Upper lobe of left lung (tissue), 6 donors: ENCODE data around the gene TSC22D1. TPM values are rescaled to one million over a fixed set of nuclear protein-coding genes. Genes with fewer than 3 reads are reported as not detected.

Experiments used
- ATAC-seq, 2 donors: fragments of 200-7000 bp; cut with Tn5 transposase; one replicate each; pipeline ENCODE4 v1.9.1; 2022; ENCODE audit warnings: mild to moderate bottlenecking in 2 of 2, moderate library complexity in 2 of 2; ENCODE audit not compliant: low FRiP score in 2 of 2
- DNase-seq, 2 donors: peaks; one replicate each; pipeline ENCODE4 v3.0.0-alpha.2; 2019 to 2020
- H3K27ac ChIP-seq, 4 donors: fragments of 200-600 bp; sonication (generic); one replicate each; pipeline ENCODE4 v1.5.1; 2016 to 2019
- H3K27me3 ChIP-seq, 4 donors: fragments of 200-600 bp; sonication (generic); one replicate each; pipeline ENCODE4 v1.5.1; 2017 to 2019
- H3K36me3 ChIP-seq, 4 donors: fragments of 200-600 bp; sonication (generic); one replicate each; pipeline ENCODE4 v1.5.1; 2016 to 2019
- H3K4me1 ChIP-seq, 4 donors: fragments of 200-600 bp; sonication (generic); one replicate each; pipeline ENCODE4 v1.5.1; 2018 to 2019
- H3K4me3 ChIP-seq, 4 donors: fragments of 200-600 bp; sonication (generic); one replicate each; pipeline ENCODE4 v1.5.1; 2017 to 2019; ENCODE audit warnings: mild to moderate bottlenecking in 2 of 4, moderate library complexity in 1 of 4
- H3K9me3 ChIP-seq, 4 donors: fragments of 200-600 bp; sonication (generic); one replicate each; pipeline ENCODE4 v1.5.1; 2018 to 2019
- EP300 ChIP-seq, 4 donors: sonication (generic); formaldehyde crosslinking; IDR thresholded peaks; one replicate each; pipeline ENCODE4 v1.5.1; 2017; ENCODE audit warnings: antibody characterized with exemption in 4 of 4, control low read depth in 2 of 4
- POLR2A ChIP-seq, 4 donors: fragments of 450-650 bp; IDR thresholded peaks; one replicate each; pipeline ENCODE4 v1.5.1; 2016 to 2017; ENCODE audit warnings: antibody characterized with exemption in 4 of 4, mild to moderate bottlenecking in 2 of 4
- POLR2AphosphoS5 ChIP-seq, 2 donors: sonication (generic); formaldehyde crosslinking; IDR thresholded peaks; one replicate each; pipeline ENCODE4 v1.5.1; 2017; ENCODE audit warnings: antibody characterized with exemption in 2 of 2
- WGBS, 2 donors: methylation state at CpG; one replicate each; pipeline ENCODE4 v1.1.5; 2017 to 2018; 5-methylcytosine and 5-hydroxymethylcytosine counted together
- total RNA-seq, 6 donors: library from RNA; depleted of rRNA in 4 of 6; stranded (reverse); fragments of >200 nt in 4 of 6; gene quantifications; one replicate each; pipeline versions ENCODE4 v1.1.0 to v1.2.1, GENCODE V29; 2016 to 2021
- TF ChIP-seq, protein P1 (sequence below), 6 experiments: fragments of 450-650 bp in 4 of 6; fragments of 200-600 bp in 2 of 6; sonication (generic) in 2 of 6; IDR thresholded peaks; one replicate each; pipeline ENCODE4 v1.5.1; 2016 to 2019; ENCODE audit warnings: antibody characterized with exemption in 6 of 6
- donor health status: DM: no; HTN: no; CAD: no; lungs with moderate emphysema.
- donor health status: DM: no; HTN: yes; CAD: no; lungs with severe emphysema.

TSC22D1 gene
- total RNA-seq, 6 donors from 2014 or later: 66.0 to 158 (median 115) TPM

DNA sequence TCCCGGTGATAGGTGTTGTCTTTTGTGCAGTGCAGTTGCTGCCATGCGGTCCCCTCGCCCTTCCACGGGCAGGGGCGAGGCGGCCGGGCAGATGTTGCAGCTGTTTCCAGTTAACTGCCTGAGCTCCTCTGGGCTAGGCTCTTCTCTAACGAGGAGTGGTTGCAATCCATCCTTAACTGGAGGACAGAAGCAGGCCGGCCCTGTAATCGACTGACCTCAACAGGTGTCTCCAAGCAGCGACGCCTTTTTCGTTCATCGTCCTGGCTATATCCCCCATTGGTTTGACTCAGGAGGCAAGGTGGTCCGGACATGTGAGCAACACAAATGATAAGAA is 1.9 kb upstream of the TSC22D1 start:
- H3K27ac ChIP-seq: peak overlapping the region; percentile 91 to 97 (median 94)

GRCh38 chr13:44577236-44578066 is 1.3 kb upstream of the TSC22D1 start:
- Histone ChIP-seq H3K27ac (peak overlapping the region; percentile 91 to 97 (median 94)), H3K4me1 (peaks cover 17 to 31% (median 18%) of the 10 kb centered on the region in 4 donors), H3K4me3 (peak overlapping the region; percentile 65 to 99 (median 94)), H3K27me3 (no peaks in the 10 kb centered on the region), H3K9me3 (no peaks in the 10 kb centered on the region), H3K36me3 (no peaks in the 10 kb centered on the region)
- ATAC-seq (peak; percentile 95 to 96), DNase-seq (peak; percentile 96 to 99)
- 0 to 1% methylated on average over 18 to 57 of the region's 94 CpGs for WGBS, 2 donors
- TF ChIP-seq, protein P1, sequence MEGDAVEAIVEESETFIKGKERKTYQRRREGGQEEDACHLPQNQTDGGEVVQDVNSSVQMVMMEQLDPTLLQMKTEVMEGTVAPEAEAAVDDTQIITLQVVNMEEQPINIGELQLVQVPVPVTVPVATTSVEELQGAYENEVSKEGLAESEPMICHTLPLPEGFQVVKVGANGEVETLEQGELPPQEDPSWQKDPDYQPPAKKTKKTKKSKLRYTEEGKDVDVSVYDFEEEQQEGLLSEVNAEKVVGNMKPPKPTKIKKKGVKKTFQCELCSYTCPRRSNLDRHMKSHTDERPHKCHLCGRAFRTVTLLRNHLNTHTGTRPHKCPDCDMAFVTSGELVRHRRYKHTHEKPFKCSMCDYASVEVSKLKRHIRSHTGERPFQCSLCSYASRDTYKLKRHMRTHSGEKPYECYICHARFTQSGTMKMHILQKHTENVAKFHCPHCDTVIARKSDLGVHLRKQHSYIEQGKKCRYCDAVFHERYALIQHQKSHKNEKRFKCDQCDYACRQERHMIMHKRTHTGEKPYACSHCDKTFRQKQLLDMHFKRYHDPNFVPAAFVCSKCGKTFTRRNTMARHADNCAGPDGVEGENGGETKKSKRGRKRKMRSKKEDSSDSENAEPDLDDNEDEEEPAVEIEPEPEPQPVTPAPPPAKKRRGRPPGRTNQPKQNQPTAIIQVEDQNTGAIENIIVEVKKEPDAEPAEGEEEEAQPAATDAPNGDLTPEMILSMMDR (IDR thresholded peaks at IDR 0.05): peak in 1 of 6 experiments; percentile 6
- TF ChIP-seq EP300 (IDR thresholded peaks at IDR 0.05) (no peak), POLR2A (IDR thresholded peaks at IDR 0.05) (peak in 3 of 4 donors; percentile 61 to 82 (median 81)), POLR2AphosphoS5 (IDR thresholded peaks at IDR 0.05) (peak; percentile 20 to 78)

More for the DNA sequence above, 1.9 kb upstream of the TSC22D1 start:
- TF ChIP-seq, protein P1 (IDR thresholded peaks at IDR 0.05): no peak
- TF ChIP-seq POLR2AphosphoS5 (IDR thresholded peaks at IDR 0.05) (no peak), EP300 (IDR thresholded peaks at IDR 0.05) (no peak), POLR2A (IDR thresholded peaks at IDR 0.05) (no peak)
- peak in 1 of 2 donors; percentile 40 for ATAC-seq
- Histone ChIP-seq H3K4me1 (peaks cover 16 to 31% (median 17%) of the 10 kb centered on the region in 4 donors), H3K36me3 (no peaks in the 10 kb centered on the region), H3K27me3 (no peaks in the 10 kb centered on the region), H3K4me3 (peak overlapping the region; percentile 65 to 99 (median 94)), H3K9me3 (no peaks in the 10 kb centered on the region)
- 3 to 4% methylated on average over 7 to 15 of the region's 15 CpGs for WGBS, 2 donors
- DNase-seq: peak in 1 of 2 donors; percentile 26

DNA sequence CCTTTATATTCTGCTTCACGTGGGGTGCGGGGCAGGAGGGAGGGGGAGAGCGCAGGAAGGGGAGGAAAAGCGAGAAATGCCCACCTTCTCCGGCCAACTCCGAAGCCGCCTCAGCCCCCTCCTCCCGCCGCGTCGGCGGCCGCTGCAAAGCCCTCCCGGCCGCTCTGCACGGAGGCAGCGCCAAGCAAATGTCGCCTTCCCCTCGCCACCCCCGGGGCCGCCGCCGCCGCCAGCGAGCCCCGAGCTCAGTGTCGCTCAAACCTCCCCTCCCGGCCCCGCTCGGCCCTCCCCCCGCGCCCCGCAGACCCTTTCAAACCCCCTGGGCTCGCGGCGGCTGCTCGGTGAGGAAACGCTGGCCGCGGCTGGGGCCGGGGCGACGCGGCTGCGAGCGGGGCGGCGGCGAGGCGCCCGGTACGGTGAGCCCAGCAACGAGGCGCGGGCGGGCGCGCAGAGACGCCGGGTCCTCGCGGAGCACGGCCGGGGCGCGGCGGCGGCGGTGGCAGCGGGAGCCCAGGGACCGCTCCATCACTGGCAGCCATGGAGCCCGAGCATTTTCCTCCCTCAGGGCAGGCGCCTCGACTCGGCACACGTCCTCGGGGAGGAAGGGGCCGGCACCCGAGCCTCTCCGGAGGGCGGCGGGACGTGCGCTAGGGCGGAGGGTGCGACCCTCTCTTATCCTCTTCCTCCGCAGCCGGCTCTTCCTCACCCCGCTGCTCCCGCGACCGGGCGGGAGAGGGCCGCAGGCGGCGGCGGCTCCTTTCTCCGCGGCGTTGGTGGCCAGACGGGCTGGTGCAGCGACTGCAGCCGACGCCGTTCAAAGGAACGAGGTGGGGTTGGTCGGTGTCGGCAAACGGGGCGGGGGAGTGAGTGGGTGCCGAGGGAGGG is 463 bp upstream of the TSC22D1 start:
- Histone ChIP-seq H3K27me3 (no peaks in the 10 kb centered on the region), H3K4me1 (peaks cover 17 to 31% (median 18%) of the 10 kb centered on the region in 4 donors), H3K4me3 (peak overlapping the region; percentile 65 to 99 (median 94)), H3K27ac (peak overlapping the region; percentile 91 to 97 (median 94)), H3K9me3 (no peaks in the 10 kb centered on the region), H3K36me3 (no peaks in the 10 kb centered on the region)
- no peak for TF ChIP-seq EP300 (IDR thresholded peaks at IDR 0.05)
- TF ChIP-seq, protein P1 (IDR thresholded peaks at IDR 0.05): peak in 2 of 6 experiments; percentile 9 to 24
- TF ChIP-seq POLR2A (IDR thresholded peaks at IDR 0.05): peak in 1 of 4 donors; percentile 12
- TF ChIP-seq POLR2AphosphoS5 (IDR thresholded peaks at IDR 0.05): no peak
- ATAC-seq (peak; percentile 65 to 74), DNase-seq (peak in 1 of 2 donors; percentile 92)
- 0% methylated on average over 7 to 77 of the region's 111 CpGs for WGBS, 2 donors

- WGBS, 2 donors: 100% methylated on average over 1 of the region's 1 CpG
- Histone ChIP-seq H3K36me3 (no peaks in the 10 kb centered on the region), H3K4me1 (peaks cover 18 to 31% (median 21%) of the 10 kb centered on the region in 4 donors), H3K9me3 (no peaks in the 10 kb centered on the region), H3K27me3 (no peaks in the 10 kb centered on the region), H3K4me3 (peak overlapping the region in 2 of 4 donors; percentile 94 to 99), H3K27ac (peak overlapping the region in 1 of 4 donors; percentile 91)
- ATAC-seq (no peak), DNase-seq (no peak)
- TF ChIP-seq POLR2A (IDR thresholded peaks at IDR 0.05): no peak
- TF ChIP-seq POLR2AphosphoS5 (IDR thresholded peaks at IDR 0.05): no peak
- TF ChIP-seq, protein P1 (IDR thresholded peaks at IDR 0.05): no peak
- TF ChIP-seq EP300 (IDR thresholded peaks at IDR 0.05): no peak
Observed at GRCh38 chr13:44575035-44575434, 1.1 kb downstream of the TSC22D1 start.
